Thyroid gland (tissue), 4 donors: ENCODE measurements around the gene PIGO.

Source experiments
- CTCF ChIP-seq, 6 experiments: fragments of 200-600 bp in 3 of 6; fragments of 450-650 bp in 3 of 6; sonication (generic) in 3 of 6; IDR thresholded peaks; one replicate each; pipeline ENCODE4 v1.5.1; 2016 to 2019; ENCODE audit warnings: antibody characterized with exemption in 6 of 6, mild to moderate bottlenecking in 2 of 6, inconsistent platforms in 1 of 6, moderate library complexity in 1 of 6
- POLR2A ChIP-seq, 2 donors: fragments of 450-650 bp; IDR thresholded peaks; one replicate each; pipeline ENCODE4 v1.6.1; 2017; ENCODE audit warnings: antibody characterized with exemption in 2 of 2, mild to moderate bottlenecking in 2 of 2, moderate library complexity in 1 of 2

GRCh38 chr9:35091536-35091935, 4.9 kb downstream of the PIGO start:
- TF ChIP-seq POLR2A (IDR thresholded peaks at IDR 0.05), result no peak
- TF ChIP-seq CTCF (IDR thresholded peaks at IDR 0.05), result no peak
